ENCODE measurements around the gene HPCAL4.

DNA sequence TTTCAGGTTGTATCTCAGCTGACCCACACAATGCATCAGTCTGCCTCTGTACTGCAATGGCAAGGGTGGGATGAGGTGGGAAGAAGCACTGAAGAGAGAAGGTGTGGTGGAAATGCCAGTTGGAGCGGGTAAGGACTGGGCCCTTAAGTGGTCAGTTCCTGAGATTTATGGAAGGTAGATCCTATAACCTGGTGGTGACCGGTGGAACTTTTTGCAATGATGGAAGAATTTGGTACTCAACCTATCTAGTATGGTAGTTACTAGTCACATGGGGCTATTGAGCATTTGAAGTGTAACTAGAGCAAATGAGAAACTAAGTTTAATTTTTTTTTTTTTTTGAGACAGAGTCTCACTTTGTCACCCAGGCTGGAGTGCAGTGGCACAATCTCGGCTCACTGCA lies 8.2 kb upstream of the HPCAL4 start:
- TF ChIP-seq, protein P1, sequence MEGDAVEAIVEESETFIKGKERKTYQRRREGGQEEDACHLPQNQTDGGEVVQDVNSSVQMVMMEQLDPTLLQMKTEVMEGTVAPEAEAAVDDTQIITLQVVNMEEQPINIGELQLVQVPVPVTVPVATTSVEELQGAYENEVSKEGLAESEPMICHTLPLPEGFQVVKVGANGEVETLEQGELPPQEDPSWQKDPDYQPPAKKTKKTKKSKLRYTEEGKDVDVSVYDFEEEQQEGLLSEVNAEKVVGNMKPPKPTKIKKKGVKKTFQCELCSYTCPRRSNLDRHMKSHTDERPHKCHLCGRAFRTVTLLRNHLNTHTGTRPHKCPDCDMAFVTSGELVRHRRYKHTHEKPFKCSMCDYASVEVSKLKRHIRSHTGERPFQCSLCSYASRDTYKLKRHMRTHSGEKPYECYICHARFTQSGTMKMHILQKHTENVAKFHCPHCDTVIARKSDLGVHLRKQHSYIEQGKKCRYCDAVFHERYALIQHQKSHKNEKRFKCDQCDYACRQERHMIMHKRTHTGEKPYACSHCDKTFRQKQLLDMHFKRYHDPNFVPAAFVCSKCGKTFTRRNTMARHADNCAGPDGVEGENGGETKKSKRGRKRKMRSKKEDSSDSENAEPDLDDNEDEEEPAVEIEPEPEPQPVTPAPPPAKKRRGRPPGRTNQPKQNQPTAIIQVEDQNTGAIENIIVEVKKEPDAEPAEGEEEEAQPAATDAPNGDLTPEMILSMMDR (conservative IDR thresholded peaks at IDR 0.05 in 1 of 2, IDR thresholded peaks at IDR 0.05 in 1 of 2; ENCODE audit: low read depth in 1 of 2, low read length in 2 of 2): no peak
- TF ChIP-seq EZH2 (IDR thresholded peaks at IDR 0.05; ENCODE audit: low read length, missing control alignments): no peak
